ENCODE data around the gene GSN. TPM values are rescaled to one million over a fixed set of nuclear protein-coding genes. Genes with fewer than 3 reads are reported as not detected.

Gene GSN
- total and polyA plus RNA-seq, 2 of the 8 experiments (the other 6 are each of a cell fraction or from before 2014, with no cell fraction given), result 52.3 to 94.5 TPM

- no peak for TF ChIP-seq CHD7 (IDR thresholded peaks at IDR 0.05; ENCODE audit: insufficient replicate concordance, low read length)
- no peak for TF ChIP-seq RBBP5 (IDR thresholded peaks at IDR 0.05; ENCODE audit: borderline replicate concordance, low read depth, low read length)
- no peak for TF ChIP-seq KDM1A (IDR thresholded peaks at IDR 0.05; ENCODE audit: borderline replicate concordance, low read length)
- TF ChIP-seq SP1 (IDR thresholded peaks at IDR 0.05; ENCODE audit: low read depth, low read length), result no peak
- TF ChIP-seq POU5F1 (IDR thresholded peaks at IDR 0.05; ENCODE audit: low read depth, low read length), result no peak
These were observed 63.6 kb downstream of the GSN start (continued) for GRCh38 chr9:121331549-121331948.

Data from H1 (cell line).